Endothelial cell (in vitro differentiated cells): ENCODE results near the gene CDC27. TPM values are rescaled to one million over a fixed set of nuclear protein-coding genes. Genes with fewer than 3 reads are reported as not detected.
"Not testable (repeated sequence)": the region's sequence is repeated elsewhere in the genome, so short reads cannot be mapped to it uniquely, and the experiment has no call there.

Experiments used
- DNase-seq: peaks from one replicate; pipeline ENCODE4 v3.0.0; 2021; ENCODE audit warnings: low spot score
- H3K27ac Mint-ChIP-seq: one replicate; pipeline ENCODE4 v1.8.0; 2021; ENCODE audit warnings: mixed read lengths, inconsistent platforms; ENCODE audit not compliant: unreplicated experiment
- H3K27me3 Mint-ChIP-seq: one replicate; pipeline ENCODE4 v1.8.0; 2021; ENCODE audit warnings: mild to moderate bottlenecking, moderate library complexity, mixed read lengths, inconsistent platforms; ENCODE audit not compliant: unreplicated experiment
- H3K36me3 Mint-ChIP-seq: one replicate; pipeline ENCODE4 v1.8.0; 2021; ENCODE audit warnings: mild to moderate bottlenecking, low read depth, mixed read lengths, inconsistent platforms; ENCODE audit not compliant: unreplicated experiment
- H3K4me1 Mint-ChIP-seq: one replicate; pipeline ENCODE4 v1.8.0; 2021; ENCODE audit warnings: mild to moderate bottlenecking, mixed read lengths, inconsistent platforms; ENCODE audit not compliant: unreplicated experiment
- H3K4me3 Mint-ChIP-seq: one replicate; pipeline ENCODE4 v1.8.0; 2021; ENCODE audit warnings: mild to moderate bottlenecking, mixed read lengths, inconsistent platforms; ENCODE audit not compliant: unreplicated experiment
- H3K9me3 Mint-ChIP-seq: one replicate; pipeline ENCODE4 v1.8.0; 2021; ENCODE audit warnings: mixed read lengths, inconsistent platforms; ENCODE audit not compliant: unreplicated experiment
- CTCF ChIP-seq: fragments of 200-600 bp; sonication (generic); IDR thresholded peaks from one replicate; pipeline ENCODE4 v1.5.0; 2021; ENCODE audit warnings: antibody characterized with exemption; ENCODE audit not compliant: unreplicated experiment
- total RNA-seq: library from RNA; stranded (reverse); fragmentation: NEBNext Ultra II Directional; extraction: Animal tissue kit (Norgen Biotek cat#: 25700); gene quantifications from one replicate; pipeline ENCODE4 v1.2.1, GENCODE V29; 2021; ENCODE audit not compliant: unreplicated experiment

Gene CDC27
- total RNA-seq, 1 donor from 2014 or later = 108 TPM

- DNase-seq = no peak
- no peak for TF ChIP-seq CTCF
- Mint-ChIP-seq H3K4me3 (no peak overlapping the region), H3K27ac (no peak overlapping the region), H3K4me1 (peaks cover 22% of the 10 kb centered on the region), H3K36me3 (peaks cover 5% of the 10 kb centered on the region), H3K9me3 (no peaks in the 10 kb centered on the region), H3K27me3 (peaks cover 2% of the 10 kb centered on the region)
These were observed 4.4 kb downstream of the CDC27 start for GRCh38 chr17:47184681-47185080.

DNA sequence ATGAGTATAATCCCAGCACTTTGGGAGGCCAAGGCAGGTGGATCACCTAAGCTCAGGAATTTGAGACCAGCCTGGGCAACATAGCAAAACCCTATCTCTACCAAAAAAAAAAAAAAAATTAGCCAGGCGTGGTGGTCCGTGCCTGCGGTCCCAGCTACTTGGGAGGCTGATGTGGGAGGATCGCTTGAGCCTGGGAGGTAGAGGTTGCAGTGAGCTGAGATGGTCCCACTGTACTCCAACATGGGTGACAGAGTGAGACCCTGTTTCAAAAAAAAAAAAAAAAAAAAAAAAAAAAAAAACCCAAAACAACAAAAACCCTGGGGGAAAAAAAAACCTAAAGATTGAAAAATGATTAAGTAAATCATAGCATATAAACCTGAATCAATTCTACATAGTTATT is 8.1 kb downstream of the CDC27 start:
- H3K4me3 Mint-ChIP-seq, H3K9me3 Mint-ChIP-seq, H3K27me3 Mint-ChIP-seq, H3K27ac Mint-ChIP-seq, DNase-seq: not testable (repeated sequence)
- H3K36me3 Mint-ChIP-seq = peaks cover 17% of the 10 kb centered on the region
- H3K4me1 Mint-ChIP-seq = peaks cover 14% of the 10 kb centered on the region

- peaks cover 14% of the 10 kb centered on the region for H3K4me1 Mint-ChIP-seq
- DNase-seq = no peak
- no peak overlapping the region for H3K4me3 Mint-ChIP-seq
- H3K27ac Mint-ChIP-seq = no peak overlapping the region
- no peaks in the 10 kb centered on the region for H3K27me3 Mint-ChIP-seq
- no peak for TF ChIP-seq CTCF
- H3K9me3 Mint-ChIP-seq = no peaks in the 10 kb centered on the region
- H3K36me3 Mint-ChIP-seq = peaks cover 21% of the 10 kb centered on the region
These were observed 8.8 kb downstream of the CDC27 start for GRCh38 chr17:47180337-47180736.

DNA sequence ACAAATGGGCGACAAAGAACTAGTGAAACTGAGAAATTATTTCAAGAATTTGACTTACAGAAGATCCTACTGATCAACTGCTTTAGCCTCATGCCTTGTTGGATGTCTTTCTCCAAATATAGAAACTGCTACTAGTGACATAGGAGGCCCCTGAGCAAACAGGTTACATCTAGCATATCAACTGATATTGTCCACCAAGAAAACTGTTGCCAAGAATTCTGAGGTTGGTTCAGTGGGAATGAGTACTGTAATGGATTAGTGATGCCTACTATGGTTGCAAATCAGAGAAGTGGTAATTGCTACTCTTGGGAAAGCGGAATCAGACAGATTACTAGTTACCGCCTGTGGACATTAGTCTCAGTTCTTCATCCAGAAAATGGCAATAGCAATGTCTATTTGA is 10.0 kb downstream of the CDC27 start:
- DNase-seq = no peak
- Mint-ChIP-seq H3K36me3 (peaks cover 28% of the 10 kb centered on the region), H3K27me3 (peaks cover 3% of the 10 kb centered on the region), H3K4me1 (peaks cover 18% of the 10 kb centered on the region), H3K27ac (no peak overlapping the region), H3K4me3 (no peak overlapping the region), H3K9me3 (no peaks in the 10 kb centered on the region)
- TF ChIP-seq CTCF = no peak

DNA sequence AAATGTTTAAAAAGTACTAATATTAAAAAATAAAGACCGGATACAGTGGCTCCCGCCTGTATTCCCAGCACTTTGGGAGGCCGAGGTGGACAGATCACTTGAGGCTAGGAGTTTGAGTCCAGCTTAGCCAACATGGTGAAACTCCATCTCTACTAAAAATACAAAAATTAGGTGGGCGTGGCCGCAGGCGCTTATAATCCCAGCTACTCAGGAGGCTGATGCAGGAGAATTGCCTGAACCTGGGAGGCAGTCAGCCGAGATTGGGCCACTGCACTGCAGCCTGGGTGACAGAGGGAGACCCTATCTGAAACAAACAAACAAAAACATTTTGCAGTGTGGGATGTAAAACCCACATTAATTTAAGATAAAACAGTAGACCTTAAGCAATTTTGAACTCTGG is 11.8 kb downstream of the CDC27 start:
- Mint-ChIP-seq H3K4me3 (no peak overlapping the region), H3K27ac (no peak overlapping the region), H3K4me1 (peaks cover 14% of the 10 kb centered on the region), H3K36me3 (peaks cover 28% of the 10 kb centered on the region), H3K9me3 (no peaks in the 10 kb centered on the region), H3K27me3 (peaks cover 3% of the 10 kb centered on the region)
- DNase-seq = no peak
- TF ChIP-seq CTCF = no peak

GRCh38 chr17:47176389-47176826 is 12.7 kb downstream of the CDC27 start:
- Mint-ChIP-seq H3K4me1 (peaks cover 14% of the 10 kb centered on the region), H3K27ac (no peak overlapping the region), H3K4me3 (no peak overlapping the region), H3K27me3 (peaks cover 3% of the 10 kb centered on the region), H3K36me3 (peaks cover 28% of the 10 kb centered on the region), H3K9me3 (no peaks in the 10 kb centered on the region)
- TF ChIP-seq CTCF = no peak
- DNase-seq = no peak

DNA sequence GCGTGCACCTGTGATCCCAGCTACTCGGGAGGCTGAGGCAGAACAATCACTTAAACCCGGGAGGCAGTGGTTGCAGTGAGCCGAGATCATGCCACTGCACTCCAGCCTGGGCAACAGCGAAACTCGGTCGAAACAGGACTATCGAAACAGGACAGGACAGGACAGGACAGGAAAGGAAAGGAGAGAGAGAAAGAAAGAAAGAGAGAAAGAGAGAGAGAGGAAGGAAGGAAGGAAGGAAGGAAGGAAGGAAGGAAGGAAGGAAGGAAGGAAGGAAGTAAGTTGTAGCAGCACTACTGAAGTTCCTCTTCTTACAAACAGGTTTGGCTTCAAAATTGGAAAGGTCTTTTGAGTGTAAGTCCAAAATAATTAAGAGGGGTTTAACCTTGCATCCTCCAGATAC is 14.3 kb downstream of the CDC27 start:
- H3K27ac Mint-ChIP-seq, H3K27me3 Mint-ChIP-seq, H3K9me3 Mint-ChIP-seq, DNase-seq: not testable (repeated sequence)
- peaks cover 23% of the 10 kb centered on the region for H3K36me3 Mint-ChIP-seq
- peaks cover 10% of the 10 kb centered on the region for H3K4me1 Mint-ChIP-seq
- H3K4me3 Mint-ChIP-seq = peak overlapping the region; percentile 70
